Liver (tissue), 2 donors: Measurements from ENCODE around the gene FOXD2.

Experiments
- CTCF ChIP-seq: fragments of 150-350 bp; IDR thresholded peaks from 2 replicates; pipeline ENCODE4 v1.5.1; 2017; ENCODE audit warnings: improper control_type of control experiment, low read depth, low read length; ENCODE audit not compliant: missing input control
- FOXA2 ChIP-seq: IDR thresholded peaks from 2 replicates; pipeline ENCODE4 v1.6.1; 2016; ENCODE audit warnings: antibody characterized with exemption
- donor health status: healthy.

- TF ChIP-seq CTCF (no peak), FOXA2 (no peak)
Observed at GRCh38 chr1:47460456-47460855, 22.6 kb downstream of the FOXD2 start.
